GM23338 (cell line): ENCODE measurements around the gene COL26A1. TPM values are rescaled to one million over a fixed set of nuclear protein-coding genes. Genes with fewer than 3 reads are reported as not detected.
"Not testable (repeated sequence)": the region's sequence is repeated elsewhere in the genome, so short reads cannot be mapped to it uniquely, and the experiment has no call there.

Experiments
- ATAC-seq: fragments of 200-7000 bp; cut with Tn5 transposase; 3 replicates; pipeline ENCODE4 v1.9.1; 2020
- DNase-seq: peaks from one replicate; pipeline ENCODE4 v3.0.0-alpha.2; 2015; ENCODE audit warnings: low spot score
- H2AFZ ChIP-seq: fragments of 200-600 bp; sonication (generic); 2 replicates; pipeline ENCODE4 v1.8.0; 2016; ENCODE audit warnings: antibody characterized with exemption, mild to moderate bottlenecking, moderate library complexity
- H3F3A ChIP-seq: fragments of 200-600 bp; sonication (generic); replicated peaks from 2 replicates; pipeline ENCODE4 v1.8.0; 2017; ENCODE audit warnings: antibody characterized with exemption, mixed run types, low read depth
- H3K27ac ChIP-seq: fragments of 200-600 bp; sonication (generic); 2 replicates; pipeline ENCODE4 v1.6.1; 2016; ENCODE audit warnings: low read depth
- H3K27me3 ChIP-seq: fragments of 200-600 bp; sonication (generic); 2 replicates; pipeline ENCODE4 v1.8.0; 2016; ENCODE audit warnings: mild to moderate bottlenecking, mixed run types, moderate library complexity; ENCODE audit not compliant: insufficient read depth
- H3K36me3 ChIP-seq: fragments of 200-600 bp; sonication (generic); 2 replicates; pipeline ENCODE4 v1.8.0; 2016; ENCODE audit warnings: mild to moderate bottlenecking; ENCODE audit not compliant: insufficient read depth
- H3K4me1 ChIP-seq: fragments of 200-600 bp; sonication (generic); 2 replicates; pipeline ENCODE4 v1.8.0; 2016; ENCODE audit warnings: mild to moderate bottlenecking, moderate library complexity; ENCODE audit not compliant: insufficient read depth
- H3K4me2 ChIP-seq: fragments of 200-600 bp; sonication (generic); 2 replicates; pipeline ENCODE4 v1.7.1; 2017; ENCODE audit warnings: mixed run types
- H3K4me3 ChIP-seq: fragments of 200-600 bp; sonication (generic); 2 replicates; pipeline ENCODE4 v1.6.1; 2016; ENCODE audit warnings: mixed run types
- H3K79me2 ChIP-seq: fragments of 200-600 bp; sonication (generic); replicated peaks from 2 replicates; pipeline ENCODE4 v1.8.0; 2017; ENCODE audit warnings: mild to moderate bottlenecking; ENCODE audit not compliant: insufficient read depth
- H3K9me2 ChIP-seq: fragments of 200-600 bp; sonication (generic); 2 replicates; pipeline ENCODE4 v1.8.0; 2017; ENCODE audit not compliant: insufficient read depth
- H4K20me1 ChIP-seq: fragments of 200-600 bp; sonication (generic); replicated peaks from 2 replicates; pipeline ENCODE4 v1.8.0; 2017; ENCODE audit warnings: mild to moderate bottlenecking; ENCODE audit not compliant: insufficient read depth
- H3K27ac Mint-ChIP-seq: 2 replicates; pipeline ENCODE4 v1.8.0; 2020; ENCODE audit warnings: inconsistent platforms, mild to moderate bottlenecking, moderate library complexity, mixed read lengths
- H3K27me3 Mint-ChIP-seq: 3 replicates; pipeline ENCODE4 v1.8.0; 2022; ENCODE audit warnings: low read depth, mild to moderate bottlenecking, moderate library complexity, mixed read lengths, inconsistent platforms; ENCODE audit not compliant: insufficient read depth, poor library complexity
- H3K36me3 Mint-ChIP-seq: 3 replicates; pipeline ENCODE4 v1.8.0; 2021; ENCODE audit warnings: low read depth, mild to moderate bottlenecking, inconsistent platforms, moderate library complexity, mixed read lengths
- H3K4me1 Mint-ChIP-seq: 3 replicates; pipeline ENCODE4 v1.8.0; 2020; ENCODE audit warnings: mild to moderate bottlenecking, inconsistent platforms, mixed read lengths
- H3K4me3 Mint-ChIP-seq: 3 replicates; pipeline ENCODE4 v1.8.0; 2021; ENCODE audit warnings: moderate library complexity, mild to moderate bottlenecking, inconsistent platforms, mixed read lengths
- H3K9me3 Mint-ChIP-seq: 3 replicates; pipeline ENCODE4 v1.8.0; 2020; ENCODE audit warnings: moderate library complexity, mild to moderate bottlenecking, inconsistent platforms, mixed read lengths
- EZH2 ChIP-seq: fragments of 200-600 bp; sonication (generic); IDR thresholded peaks from one replicate; pipeline ENCODE4 v1.8.0; 2017; ENCODE audit warnings: antibody characterized with exemption, mild to moderate bottlenecking, low read depth; ENCODE audit not compliant: unreplicated experiment
- EZH2phosphoT487 ChIP-seq: fragments of 200-600 bp; sonication (generic); IDR thresholded peaks from one replicate; pipeline ENCODE4 v1.8.1; 2018; ENCODE audit warnings: antibody characterized with exemption; ENCODE audit not compliant: unreplicated experiment
- NANOG ChIP-seq: IDR thresholded peaks from 2 replicates; pipeline ENCODE4 v1.6.1; 2016; ENCODE audit warnings: antibody characterized with exemption, borderline replicate concordance
- POLR2AphosphoS5 ChIP-seq: IDR thresholded peaks from 2 replicates; pipeline ENCODE4 v1.6.1; 2016; ENCODE audit warnings: antibody characterized with exemption, low read depth
- ZNF114 ChIP-seq: fragments of 250-450 bp; sonication (Bioruptor Pico); IDR thresholded peaks from 2 replicates; pipeline ENCODE4 v1.5.0; 2020; ENCODE audit warnings: mild to moderate bottlenecking, moderate library complexity
- ZNF331 ChIP-seq: fragments of 250-450 bp; sonication (Bioruptor Pico); IDR thresholded peaks from 2 replicates; pipeline ENCODE4 v1.5.0; 2020; ENCODE audit warnings: low read depth, mild to moderate bottlenecking, moderate library complexity
- ZNF462 ChIP-seq: fragments of 250-450 bp; sonication (Bioruptor Pico); IDR thresholded peaks from 2 replicates; pipeline ENCODE4 v1.5.0; 2020; ENCODE audit warnings: mild to moderate bottlenecking, moderate library complexity
- polyA plus RNA-seq: library from polyadenylated mRNA; unstranded; fragments of >200 nt; fragmentation: Nextera tagmentation; extraction: Ambion mirVana; gene quantifications from 2 replicates; pipeline ENCODE4 v1.2.1, GENCODE V29; 2016
- total RNA-seq: library from RNA; depleted of rRNA; stranded (reverse); fragments of >200 nt; shearing (Covaris generic); gene quantifications from 2 replicates; pipeline ENCODE4 v1.2.3, GENCODE V29; 2014

Gene COL26A1
- total and polyA plus RNA-seq, 2 experiments from 2014 or later = 17.8 to 55.0 TPM

DNA sequence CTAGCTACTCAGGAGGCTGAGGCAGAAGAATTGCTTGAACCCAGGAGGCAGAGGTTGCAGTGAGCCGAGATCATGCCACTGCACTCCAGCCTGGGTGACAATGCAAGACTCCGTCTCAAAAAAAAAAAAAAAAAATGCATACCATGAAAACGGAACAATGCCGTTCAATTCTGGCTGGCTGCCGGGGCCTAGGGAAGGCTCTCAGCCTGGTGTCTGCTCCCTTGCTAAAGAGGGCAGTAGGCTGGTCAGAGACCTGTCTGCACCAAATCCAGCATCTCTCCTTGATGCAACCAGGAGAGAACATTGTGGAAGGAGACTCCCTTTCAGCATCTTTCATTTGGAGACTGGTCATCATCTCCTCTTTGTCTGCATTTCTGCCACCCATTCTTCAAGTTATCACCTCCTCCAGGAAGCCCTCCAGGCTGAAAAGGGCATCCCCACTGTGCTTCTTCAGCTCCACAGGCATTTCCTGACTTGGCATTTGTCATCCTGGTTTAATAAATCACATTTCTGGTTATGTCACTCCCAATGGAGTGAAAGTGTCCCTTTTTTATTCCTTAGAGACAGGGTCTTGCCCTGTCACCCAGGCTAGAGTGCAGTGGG, 241.8 kb downstream of the COL26A1 start (continued):
- TF ChIP-seq ZNF462 (CRISPR knock-in tag) (no peak), EZH2 (no peak), ZNF331 (no peak), ZNF114 (CRISPR knock-in tag) (no peak), NANOG (no peak), POLR2AphosphoS5 (no peak), EZH2phosphoT487 (no peak)

- H3K9me3 Mint-ChIP-seq, H3K79me2 ChIP-seq, H3K4me3 ChIP-seq, H3K9me2 ChIP-seq, H3K4me2 ChIP-seq, ATAC-seq, H3K4me3 Mint-ChIP-seq, H2AFZ ChIP-seq, H3K27ac ChIP-seq, H3K36me3 Mint-ChIP-seq, H3F3A ChIP-seq, H3K36me3 ChIP-seq, H4K20me1 ChIP-seq, H3K27me3 ChIP-seq, DNase-seq, H3K27ac Mint-ChIP-seq: not testable (repeated sequence)
- H3K4me1 ChIP-seq = peaks cover 11% of the 10 kb centered on the region; the same call in 1 of the 2 replicates
- Mint-ChIP-seq H3K27me3 (peaks cover 13% of the 10 kb centered on the region), H3K4me1 (peaks cover 10% of the 10 kb centered on the region)
These were observed 242.3 kb downstream of the COL26A1 start for GRCh38 chr7:101604934-101605332.
